ENCODE results near the gene NHSL1.

NHSL1 gene

GRCh38 chr6:138499303-138500018 is at the start of gene NHSL1:
NHSL1 (minus strand) TSS chr6:138499494; CDS start chr6:138499290, 204 bp downstream.
- no peak for DNase-seq

- no peak for DNase-seq
Measured at GRCh38 chr6:138546733-138547185, 47.5 kb upstream of the NHSL1 start.

GRCh38 chr6:138545621-138545980 is 46.3 kb upstream of the NHSL1 start:
- DNase-seq = no peak

GRCh38 chr6:138544501-138544900 is 45.2 kb upstream of the NHSL1 start:
- no peak for DNase-seq

GRCh38 chr6:138543657-138544056 is 44.4 kb upstream of the NHSL1 start:
- DNase-seq = no peak

- DNase-seq = no peak
Measured at GRCh38 chr6:138541823-138542481, 42.7 kb upstream of the NHSL1 start.

GRCh38 chr6:138540468-138540867 is 41.2 kb upstream of the NHSL1 start:
- no peak for DNase-seq

- DNase-seq = no peak
Measured at GRCh38 chr6:138539876-138540275, 40.6 kb upstream of the NHSL1 start.

- DNase-seq = no peak
Measured at GRCh38 chr6:138538390-138539031, 39.2 kb upstream of the NHSL1 start.

- DNase-seq = no peak
Measured at GRCh38 chr6:138537106-138537505, 37.8 kb upstream of the NHSL1 start.

GRCh38 chr6:138535728-138536455 is 36.6 kb upstream of the NHSL1 start:
- no peak for DNase-seq

- DNase-seq = no peak
Measured at GRCh38 chr6:138533667-138534066, 34.4 kb upstream of the NHSL1 start.

- no peak for DNase-seq
Measured at GRCh38 chr6:138531387-138531786, 32.1 kb upstream of the NHSL1 start.

GRCh38 chr6:138529478-138529877 is 30.2 kb upstream of the NHSL1 start:
- no peak for DNase-seq

GRCh38 chr6:138528956-138529355 is 29.7 kb upstream of the NHSL1 start:
- DNase-seq = no peak

GRCh38 chr6:138528137-138528536 is 28.8 kb upstream of the NHSL1 start:
- no peak for DNase-seq

- no peak for DNase-seq
Measured at GRCh38 chr6:138527411-138528088, 28.3 kb upstream of the NHSL1 start.

GRCh38 chr6:138526822-138527235 is 27.5 kb upstream of the NHSL1 start:
- no peak for DNase-seq

- DNase-seq = no peak
Measured at GRCh38 chr6:138525355-138525754, 26.1 kb upstream of the NHSL1 start.

GRCh38 chr6:138524526-138524925 is 25.2 kb upstream of the NHSL1 start:
- DNase-seq = no peak

- DNase-seq = peak; percentile 33
Measured at GRCh38 chr6:138523347-138524210, 24.3 kb upstream of the NHSL1 start.

- DNase-seq = no peak
Measured at GRCh38 chr6:138522611-138523010, 23.3 kb upstream of the NHSL1 start.

All from T1000 (cell line).